GM23338 (cell line): ENCODE data around the gene ATPAF1.

Source experiments
- CTCF ChIP-seq, 2 experiments: fragments of 200-600 bp in 1 of 2; sonication (generic) in 1 of 2; conservative IDR thresholded peaks; 2 replicates each; pipeline versions ENCODE4 v1.5.1 to v1.6.1; 2016 to 2017; ENCODE audit warnings: antibody characterized with exemption in 2 of 2, low read depth in 2 of 2, mild to moderate bottlenecking in 2 of 2, moderate library complexity in 1 of 2
- EZH2 ChIP-seq: fragments of 200-600 bp; sonication (generic); IDR thresholded peaks from one replicate; pipeline ENCODE4 v1.8.0; 2017; ENCODE audit warnings: antibody characterized with exemption, mild to moderate bottlenecking, low read depth; ENCODE audit not compliant: unreplicated experiment

DNA sequence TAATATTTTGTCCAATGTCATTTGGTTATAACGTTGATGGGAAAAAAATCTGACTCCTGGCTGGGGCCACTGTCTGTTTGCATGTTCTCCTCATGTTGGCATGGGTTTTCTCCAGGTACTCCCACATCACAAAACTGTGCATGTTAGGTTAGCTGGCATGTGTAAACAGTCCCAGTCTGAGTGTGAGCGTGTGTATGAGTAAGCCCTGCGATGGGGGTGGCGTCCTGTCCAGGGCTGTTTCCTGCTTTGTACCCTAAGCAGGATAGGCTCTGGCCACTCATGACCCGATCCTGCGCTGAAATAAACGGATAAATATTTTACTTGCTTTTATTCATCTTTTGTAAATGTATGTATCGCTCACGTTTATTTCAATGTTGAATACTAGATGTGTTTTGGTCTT is 37.2 kb upstream of the ATPAF1 start:
- no peak for TF ChIP-seq CTCF (conservative IDR thresholded peaks at IDR 0.05; ENCODE audit: low read depth in 2 of 2)
- no peak for TF ChIP-seq EZH2
